GM23338 (cell line): ENCODE measurements around the gene TMEM271.

ENCODE experiments used
- CTCF ChIP-seq, 2 experiments: fragments of 200-600 bp in 1 of 2; sonication (generic) in 1 of 2; conservative IDR thresholded peaks; 2 replicates each; pipeline versions ENCODE4 v1.5.1 to v1.6.1; 2016 to 2017; ENCODE audit warnings: antibody characterized with exemption in 2 of 2, low read depth in 2 of 2, mild to moderate bottlenecking in 2 of 2, moderate library complexity in 1 of 2
- EZH2phosphoT487 ChIP-seq: fragments of 200-600 bp; sonication (generic); IDR thresholded peaks from one replicate; pipeline ENCODE4 v1.8.1; 2018; ENCODE audit warnings: antibody characterized with exemption; ENCODE audit not compliant: unreplicated experiment
- POLR2AphosphoS5 ChIP-seq: IDR thresholded peaks from 2 replicates; pipeline ENCODE4 v1.6.1; 2016; ENCODE audit warnings: antibody characterized with exemption, low read depth

GRCh38 chr4:574346-575161, 1.5 kb downstream of the TMEM271 start:
- TF ChIP-seq EZH2phosphoT487 (no peak), POLR2AphosphoS5 (no peak), CTCF (conservative IDR thresholded peaks at IDR 0.05; ENCODE audit: low read depth in 2 of 2) (no peak)
